Stimulated activated CD8-positive, alpha-beta memory T cell treated with anti-CD3 and anti-CD28 coated beads, Interleukin-4, amount 100 ng/mL, for 48 hours (primary cell): ENCODE results near the gene SOD2.
"Not testable (repeated sequence)": the region's sequence is repeated elsewhere in the genome, so short reads cannot be mapped to it uniquely, and the experiment has no call there.

Source experiments
- DNase-seq: peaks from one replicate; pipeline ENCODE4 v3.0.0-alpha.2; 2020

Gene SOD2

GRCh38 chr6:159715605-159716004 is 22.6 kb upstream of the SOD2 start:
- DNase-seq, result no peak

- no peak for DNase-seq
Observed at GRCh38 chr6:159715166-159715565, 22.1 kb upstream of the SOD2 start.

- DNase-seq, result no peak
Observed at GRCh38 chr6:159714404-159714803, 21.4 kb upstream of the SOD2 start.

GRCh38 chr6:159713984-159714383 is 20.9 kb upstream of the SOD2 start:
- no peak for DNase-seq

GRCh38 chr6:159712389-159712788 is 19.3 kb upstream of the SOD2 start:
- DNase-seq, result not testable (repeated sequence)

- DNase-seq, result not testable (repeated sequence)
Observed at GRCh38 chr6:159710603-159711002, 17.6 kb upstream of the SOD2 start.

GRCh38 chr6:159701413-159701999 is 8.5 kb upstream of the SOD2 start:
- DNase-seq, result peak; percentile 23

- no peak for DNase-seq
Observed at GRCh38 chr6:159700970-159701369, 7.9 kb upstream of the SOD2 start.

- no peak for DNase-seq
Observed at GRCh38 chr6:159695984-159696383, 2.9 kb upstream of the SOD2 start.

- DNase-seq, result no peak
Observed at GRCh38 chr6:159693894-159694545, 979 bp upstream of the SOD2 start.

GRCh38 chr6:159692303-159693127 is 526 bp downstream of the SOD2 start:
- DNase-seq, result peak; percentile 71

- peak; percentile 30 for DNase-seq
Observed at GRCh38 chr6:159691963-159692287, 1.1 kb downstream of the SOD2 start.

GRCh38 chr6:159691133-159691962 is 1.7 kb downstream of the SOD2 start:
- DNase-seq, result no peak

GRCh38 chr6:159690135-159690534 is 2.9 kb downstream of the SOD2 start:
- DNase-seq, result peak; percentile 6

- peak; percentile 23 for DNase-seq
Observed at GRCh38 chr6:159689001-159689400, 4.0 kb downstream of the SOD2 start.

GRCh38 chr6:159688266-159688905 is 4.7 kb downstream of the SOD2 start:
- no peak for DNase-seq

GRCh38 chr6:159687341-159687740 is 5.7 kb downstream of the SOD2 start:
- no peak for DNase-seq

GRCh38 chr6:159686703-159687102 is 6.3 kb downstream of the SOD2 start:
- no peak for DNase-seq

GRCh38 chr6:159686040-159686439 is 7.0 kb downstream of the SOD2 start:
- DNase-seq, result no peak

GRCh38 chr6:159684013-159684304 is 9.1 kb downstream of the SOD2 start:
- DNase-seq, result no peak

GRCh38 chr6:159682810-159683209 is 10.2 kb downstream of the SOD2 start:
- no peak for DNase-seq

GRCh38 chr6:159682295-159682694 is 10.7 kb downstream of the SOD2 start:
- no peak for DNase-seq
